H1 (cell line): ENCODE measurements around the gene LIPG. TPM values are rescaled to one million over a fixed set of nuclear protein-coding genes. Genes with fewer than 3 reads are reported as not detected.

Source experiments
- CBX8 ChIP-seq: fragments of 300-800, 300-1000 bp; sonication (generic); IDR thresholded peaks from 2 replicates; pipeline ENCODE4 v1.7.1; 2016; ENCODE audit warnings: low read depth, low read length, borderline replicate concordance
- JUND ChIP-seq: IDR thresholded peaks from 2 replicates; pipeline ENCODE4 v1.6.1; 2011; ENCODE audit warnings: mild to moderate bottlenecking, improper control_type of control experiment, low read length
- NANOG ChIP-seq: IDR thresholded peaks from 2 replicates; pipeline ENCODE4 v1.6.1; 2011; ENCODE audit warnings: low read length, low read depth, mild to moderate bottlenecking, inconsistent platforms; ENCODE audit not compliant: insufficient read depth, poor library complexity, severe bottlenecking
- TCF12 ChIP-seq: IDR thresholded peaks from 2 replicates; pipeline ENCODE4 v1.6.1; 2011; ENCODE audit warnings: low read depth, mild to moderate bottlenecking, low read length
- polyA plus RNA-seq, 7 experiments: library from polyadenylated mRNA; depleted of rRNA in 3 of 7; stranded (reverse) in 5 of 7; unstranded in 2 of 7; fragments of >200 nt in 5 of 7; fragments of 200-250 nt in 2 of 7; gene quantifications; 1 replicate in 5 of 7; 2 replicates in 1 of 7; 4 replicates in 1 of 7; pipeline versions ENCODE4 v1.2.1 to v1.2.3, GENCODE V29; 2011 to 2013; ENCODE audit warnings: missing spikeins in 2 of 7, mixed read lengths in 2 of 7
- total RNA-seq: library from RNA; stranded (reverse); fragmentation: NEBNext Ultra II Directional; extraction: Animal tissue kit (Norgen Biotek cat#: 25700); gene quantifications from 2 replicates; pipeline ENCODE4 v1.2.1, GENCODE V29; 2021

Gene LIPG
- total and polyA plus RNA-seq, 2 of the 8 experiments (the other 6 are each of a cell fraction or from before 2014, with no cell fraction given): 9.2 to 9.8 TPM

DNA sequence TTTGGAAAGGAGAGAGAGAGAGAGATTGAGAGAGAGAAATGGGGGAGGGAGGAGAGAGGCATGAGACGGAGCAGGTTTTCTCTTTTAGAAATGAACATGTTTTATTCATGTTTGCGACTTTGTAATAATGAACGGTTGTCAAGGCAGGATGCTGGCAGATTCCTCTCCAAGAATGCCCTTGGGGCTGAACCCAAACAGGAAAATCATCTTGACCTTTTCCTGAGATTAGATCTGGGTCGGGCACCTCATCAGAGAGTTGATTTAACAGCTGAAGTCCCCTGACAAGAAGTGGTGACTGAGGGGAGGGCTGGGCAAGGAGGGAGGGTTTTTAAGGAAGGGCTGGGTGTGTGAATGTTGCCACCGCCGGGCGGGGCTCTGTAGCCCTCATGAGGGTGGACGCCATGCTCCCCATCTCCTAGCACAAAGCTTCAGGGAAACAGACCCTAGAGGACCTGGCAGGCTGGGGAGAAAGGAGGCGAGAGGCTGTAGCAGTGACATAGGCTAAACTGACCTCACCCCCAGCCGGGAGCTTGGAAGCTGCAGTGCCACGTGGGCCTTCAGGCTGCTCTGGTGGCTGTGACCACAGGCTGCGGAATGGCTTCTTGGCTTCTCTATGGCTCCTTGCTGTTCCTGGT lies 60.0 kb downstream of the LIPG start (continued):
- TF ChIP-seq NANOG (no peak), CBX8 (no peak), TCF12 (no peak), JUND (no peak)
